Measurements from ENCODE around the gene TMEFF2. TPM values are rescaled to one million over a fixed set of nuclear protein-coding genes. Genes with fewer than 3 reads are reported as not detected.

The TMEFF2 gene
- total RNA-seq, 2 donors from 2014 or later, result 0.09 TPM; not detected in 1

DNA sequence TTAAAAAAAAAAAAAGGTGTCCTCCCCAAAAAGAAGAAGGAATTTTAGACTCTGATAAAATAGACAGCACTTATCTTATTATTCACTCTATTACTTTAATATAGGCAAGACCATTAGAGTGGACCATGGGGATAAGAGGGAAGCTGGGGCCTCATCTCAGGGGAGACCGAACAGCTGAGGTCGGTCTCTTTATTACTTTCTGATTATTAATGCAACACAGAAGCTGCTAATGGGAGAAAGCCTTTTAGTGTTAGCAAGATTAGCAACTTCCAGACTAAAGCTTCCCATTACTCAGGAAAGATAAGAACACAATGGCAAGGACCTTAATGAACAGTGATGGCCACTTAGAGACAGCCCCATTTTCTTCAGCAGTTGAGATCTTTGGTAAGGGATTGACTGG lies 135.5 kb downstream of the TMEFF2 start:
- no peaks in the 10 kb centered on the region for H3K9me3 ChIP-seq (ENCODE audit: control insufficient read depth, low read length)
- no peaks in the 10 kb centered on the region for H3K4me1 ChIP-seq (ENCODE audit: control insufficient read depth, insufficient read depth, low read length)
- H3K27ac ChIP-seq (ENCODE audit: low read depth, low read length), result no peak overlapping the region
- no peaks in the 10 kb centered on the region for H3K9me3 Mint-ChIP-seq
- H3K27ac Mint-ChIP-seq, result no peak overlapping the region
- H3K4me3 ChIP-seq (ENCODE audit: low read length), result no peak overlapping the region
- H3K36me3 Mint-ChIP-seq (ENCODE audit: low read depth), result no peaks in the 10 kb centered on the region
- H3K4me3 Mint-ChIP-seq, result no peak overlapping the region
- peaks cover 10% of the 10 kb centered on the region for H3K4me1 Mint-ChIP-seq
- no peaks in the 10 kb centered on the region for H3K27me3 Mint-ChIP-seq (ENCODE audit: insufficient read depth)
- no peak overlapping the region for H3K9ac ChIP-seq (ENCODE audit: extremely low read depth, low read length, poor library complexity, severe bottlenecking)
- WGBS, 2 experiments (ENCODE audit: insufficient coverage in 1 of 2, insufficient read length in 1 of 2), result 100% methylated on average over 2 of the region's 2 CpGs; no CpG with 5 or more reads in 1 of the 2 experiments
- DNase-seq, result no peak
- H3K36me3 ChIP-seq (ENCODE audit: control insufficient read depth, insufficient read depth, low read length), result no peaks in the 10 kb centered on the region
- TF ChIP-seq, protein P1, sequence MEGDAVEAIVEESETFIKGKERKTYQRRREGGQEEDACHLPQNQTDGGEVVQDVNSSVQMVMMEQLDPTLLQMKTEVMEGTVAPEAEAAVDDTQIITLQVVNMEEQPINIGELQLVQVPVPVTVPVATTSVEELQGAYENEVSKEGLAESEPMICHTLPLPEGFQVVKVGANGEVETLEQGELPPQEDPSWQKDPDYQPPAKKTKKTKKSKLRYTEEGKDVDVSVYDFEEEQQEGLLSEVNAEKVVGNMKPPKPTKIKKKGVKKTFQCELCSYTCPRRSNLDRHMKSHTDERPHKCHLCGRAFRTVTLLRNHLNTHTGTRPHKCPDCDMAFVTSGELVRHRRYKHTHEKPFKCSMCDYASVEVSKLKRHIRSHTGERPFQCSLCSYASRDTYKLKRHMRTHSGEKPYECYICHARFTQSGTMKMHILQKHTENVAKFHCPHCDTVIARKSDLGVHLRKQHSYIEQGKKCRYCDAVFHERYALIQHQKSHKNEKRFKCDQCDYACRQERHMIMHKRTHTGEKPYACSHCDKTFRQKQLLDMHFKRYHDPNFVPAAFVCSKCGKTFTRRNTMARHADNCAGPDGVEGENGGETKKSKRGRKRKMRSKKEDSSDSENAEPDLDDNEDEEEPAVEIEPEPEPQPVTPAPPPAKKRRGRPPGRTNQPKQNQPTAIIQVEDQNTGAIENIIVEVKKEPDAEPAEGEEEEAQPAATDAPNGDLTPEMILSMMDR (conservative IDR thresholded peaks at IDR 0.05), result no peak
- no peaks in the 10 kb centered on the region for H3K27me3 ChIP-seq (ENCODE audit: control insufficient read depth, insufficient read depth, low read length, poor library complexity, severe bottlenecking)

DNA sequence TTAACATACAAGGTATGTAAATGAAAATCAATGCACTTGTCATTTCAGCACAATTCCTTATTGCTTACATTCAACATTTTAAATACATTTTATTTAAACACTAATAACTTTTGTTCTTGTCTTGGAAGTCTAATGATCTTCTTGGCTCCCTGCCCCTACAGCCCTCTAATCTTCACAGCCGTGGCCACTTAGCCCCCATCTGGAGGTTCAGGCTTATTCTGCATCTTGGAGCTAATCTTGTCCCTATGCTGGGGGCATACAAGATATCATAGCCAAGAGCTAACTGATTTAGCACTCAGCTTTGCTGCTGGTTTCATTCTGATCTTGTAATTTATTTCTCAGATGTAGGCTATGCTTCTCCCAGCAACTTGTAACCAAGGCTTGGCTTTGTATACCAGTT lies 140.8 kb downstream of the TMEFF2 start:
- Mint-ChIP-seq H3K27me3 (ENCODE audit: insufficient read depth) (no peaks in the 10 kb centered on the region), H3K27ac (no peak overlapping the region), H3K9me3 (no peaks in the 10 kb centered on the region), H3K36me3 (ENCODE audit: low read depth) (no peaks in the 10 kb centered on the region), H3K4me1 (peaks cover 5% of the 10 kb centered on the region), H3K4me3 (no peak overlapping the region)
- no peak overlapping the region for H3K27ac ChIP-seq (ENCODE audit: low read depth, low read length)
- H3K4me3 ChIP-seq (ENCODE audit: low read length), result no peak overlapping the region
- no peak overlapping the region for H3K9ac ChIP-seq (ENCODE audit: extremely low read depth, low read length, poor library complexity, severe bottlenecking)
- TF ChIP-seq, protein P1 (conservative IDR thresholded peaks at IDR 0.05), result no peak
- no peaks in the 10 kb centered on the region for H3K4me1 ChIP-seq (ENCODE audit: control insufficient read depth, insufficient read depth, low read length)
- no peaks in the 10 kb centered on the region for H3K36me3 ChIP-seq (ENCODE audit: control insufficient read depth, insufficient read depth, low read length)
- H3K27me3 ChIP-seq (ENCODE audit: control insufficient read depth, insufficient read depth, low read length, poor library complexity, severe bottlenecking), result no peaks in the 10 kb centered on the region
- no peak for DNase-seq
- WGBS, 2 experiments (ENCODE audit: insufficient coverage in 1 of 2, insufficient read length in 1 of 2), result 91% methylated on average over 1 of the region's 1 CpG; no CpG with 5 or more reads in 1 of the 2 experiments
- H3K9me3 ChIP-seq (ENCODE audit: control insufficient read depth, low read length), result no peaks in the 10 kb centered on the region

DNA sequence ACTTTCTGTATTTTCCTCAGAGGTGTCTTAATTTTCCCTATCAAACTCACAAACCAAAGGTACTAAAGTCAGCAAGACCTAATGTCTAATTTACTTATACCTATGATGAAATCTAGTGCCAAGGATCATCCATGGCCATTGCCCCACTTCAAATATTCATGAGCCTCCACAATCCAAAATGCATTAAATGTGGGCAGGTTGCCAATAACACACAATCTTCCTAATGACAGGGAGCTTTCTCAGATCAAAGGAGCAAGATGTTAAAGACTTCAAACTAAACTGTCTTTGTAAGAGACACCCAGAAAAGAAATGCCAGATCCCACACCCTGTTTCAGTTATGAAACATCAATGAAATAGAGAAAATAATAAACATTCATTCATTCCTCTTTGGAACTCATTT lies 143.2 kb downstream of the TMEFF2 start:
- H3K4me1 Mint-ChIP-seq, result peaks cover 5% of the 10 kb centered on the region
- no peak overlapping the region for H3K4me3 ChIP-seq (ENCODE audit: low read length)
- H3K9me3 Mint-ChIP-seq, result no peaks in the 10 kb centered on the region
- no peaks in the 10 kb centered on the region for H3K36me3 ChIP-seq (ENCODE audit: control insufficient read depth, insufficient read depth, low read length)
- H3K27ac Mint-ChIP-seq, result no peak overlapping the region
- no peaks in the 10 kb centered on the region for H3K36me3 Mint-ChIP-seq (ENCODE audit: low read depth)
- no peak for DNase-seq
- no peaks in the 10 kb centered on the region for H3K27me3 ChIP-seq (ENCODE audit: control insufficient read depth, insufficient read depth, low read length, poor library complexity, severe bottlenecking)
- no peaks in the 10 kb centered on the region for H3K9me3 ChIP-seq (ENCODE audit: control insufficient read depth, low read length)
- no peak overlapping the region for H3K4me3 Mint-ChIP-seq
- no peak overlapping the region for H3K9ac ChIP-seq (ENCODE audit: extremely low read depth, low read length, poor library complexity, severe bottlenecking)
- H3K27ac ChIP-seq (ENCODE audit: low read depth, low read length), result no peak overlapping the region
- no peaks in the 10 kb centered on the region for H3K27me3 Mint-ChIP-seq (ENCODE audit: insufficient read depth)
- TF ChIP-seq, protein P1 (conservative IDR thresholded peaks at IDR 0.05), result no peak
- no peaks in the 10 kb centered on the region for H3K4me1 ChIP-seq (ENCODE audit: control insufficient read depth, insufficient read depth, low read length)
